Lower lobe of right lung (tissue), 2 donors: ENCODE data around the gene USP47. TPM values are rescaled to one million over a fixed set of nuclear protein-coding genes. Genes with fewer than 3 reads are reported as not detected.
A peak's percentile ranks its signal among the peaks of the same experiment; 100 is the strongest.

Experiments used
- ATAC-seq, 2 donors: fragments of 200-7000 bp; cut with Tn5 transposase; one replicate each; pipeline ENCODE4 v1.9.1; 2020 to 2022; ENCODE audit warnings: mild to moderate bottlenecking in 2 of 2, moderate library complexity in 2 of 2
- DNase-seq: peaks from one replicate; pipeline ENCODE4 v3.0.0-alpha.2; 2020
- H3K27ac ChIP-seq: fragments of 200-600 bp; one replicate; pipeline ENCODE4 v1.8.0; 2022
- H3K27me3 ChIP-seq: fragments of 200-600 bp; one replicate; pipeline ENCODE4 v1.8.0; 2022; ENCODE audit warnings: low read depth
- H3K36me3 ChIP-seq: fragments of 200-600 bp; one replicate; pipeline ENCODE4 v1.8.0; 2022; ENCODE audit warnings: mild to moderate bottlenecking
- H3K4me1 ChIP-seq: fragments of 200-600 bp; one replicate; pipeline ENCODE4 v1.8.0; 2022
- H3K4me3 ChIP-seq: fragments of 200-600 bp; one replicate; pipeline ENCODE4 v1.8.0; 2022; ENCODE audit warnings: mild to moderate bottlenecking
- H3K9me3 ChIP-seq: fragments of 200-600 bp; one replicate; pipeline ENCODE4 v1.8.0; 2022
- CTCF ChIP-seq: fragments of 200-600 bp; IDR thresholded peaks from one replicate; pipeline ENCODE4 v1.8.0; 2022; ENCODE audit warnings: antibody characterized with exemption, mild to moderate bottlenecking
- intact Hi-C: fragments of 100-400 bp; cut with DNase I; formaldehyde crosslinking; loops from one replicate; pipeline ENCODE4 v1.11.0; 2022
- total RNA-seq: library from RNA; stranded (reverse); fragmentation: NEBNext Ultra II Directional; extraction: Animal tissue kit (Norgen Biotek cat#: 25700); gene quantifications from one replicate; pipeline ENCODE4 v1.2.1, GENCODE V29; 2021
- donor health status: DM: no; HTN: yes; CAD: no; lungs with severe emphysema.

Gene USP47
- total RNA-seq, 1 donor from 2014 or later: 45.2 TPM

GRCh38 chr11:11813288-11813962 lies 28.3 kb upstream of the USP47 start:
- H3K27ac ChIP-seq: no peak overlapping the region
- DNase-seq (no peak), ATAC-seq (peak; percentile 86 to 93)
- H3K4me3 ChIP-seq: no peak overlapping the region
- H3K36me3 ChIP-seq: no peaks in the 10 kb centered on the region
- TF ChIP-seq CTCF: no peak
- no peaks in the 10 kb centered on the region for H3K4me1 ChIP-seq
- no peaks in the 10 kb centered on the region for H3K9me3 ChIP-seq
- intact Hi-C loops: no loop called here
- no peaks in the 10 kb centered on the region for H3K27me3 ChIP-seq

GRCh38 chr11:11814614-11815452 lies 26.9 kb upstream of the USP47 start:
- no peak overlapping the region for H3K4me3 ChIP-seq
- H3K4me1 ChIP-seq: no peaks in the 10 kb centered on the region
- TF ChIP-seq CTCF: no peak
- intact Hi-C loops: no loop called here
- H3K36me3 ChIP-seq: no peaks in the 10 kb centered on the region
- H3K9me3 ChIP-seq: no peaks in the 10 kb centered on the region
- no peaks in the 10 kb centered on the region for H3K27me3 ChIP-seq
- DNase-seq (no peak), ATAC-seq (no peak)
- H3K27ac ChIP-seq: no peak overlapping the region

- no peak overlapping the region for H3K27ac ChIP-seq
- intact Hi-C loops: no loop called here
- no peak for TF ChIP-seq CTCF
Measured at GRCh38 chr11:11816511-11817314, 25.1 kb upstream of the USP47 start.

GRCh38 chr11:11817957-11818356 lies 23.8 kb upstream of the USP47 start:
- ATAC-seq (no peak), DNase-seq (no peak)
- no peak for TF ChIP-seq CTCF
- H3K9me3 ChIP-seq: no peaks in the 10 kb centered on the region
- no peak overlapping the region for H3K4me3 ChIP-seq
- no peaks in the 10 kb centered on the region for H3K4me1 ChIP-seq
- intact Hi-C loops: no loop called here
- no peak overlapping the region for H3K27ac ChIP-seq
- no peaks in the 10 kb centered on the region for H3K27me3 ChIP-seq
- no peaks in the 10 kb centered on the region for H3K36me3 ChIP-seq

More at GRCh38 chr11:11816511-11817314, 25.1 kb upstream of the USP47 start:
- H3K36me3 ChIP-seq: no peaks in the 10 kb centered on the region
- H3K4me3 ChIP-seq: no peak overlapping the region
- no peak for DNase-seq
- no peaks in the 10 kb centered on the region for H3K27me3 ChIP-seq
- H3K4me1 ChIP-seq: no peaks in the 10 kb centered on the region
- no peaks in the 10 kb centered on the region for H3K9me3 ChIP-seq
- ATAC-seq: no peak

GRCh38 chr11:11818529-11819121 lies 23.1 kb upstream of the USP47 start:
- Histone ChIP-seq H3K36me3 (no peaks in the 10 kb centered on the region), H3K4me1 (no peaks in the 10 kb centered on the region), H3K9me3 (no peaks in the 10 kb centered on the region), H3K27me3 (no peaks in the 10 kb centered on the region), H3K4me3 (no peak overlapping the region), H3K27ac (no peak overlapping the region)
- intact Hi-C loops: no loop called here
- no peak for DNase-seq
- no peak for ATAC-seq
- TF ChIP-seq CTCF: no peak
